Fibroblast of lung (primary cell): ENCODE measurements around the gene ENTPD6. TPM values are rescaled to one million over a fixed set of nuclear protein-coding genes. Genes with fewer than 3 reads are reported as not detected.
"Not testable (repeated sequence)": the region's sequence is repeated elsewhere in the genome, so short reads cannot be mapped to it uniquely, and the experiment has no call there.

Source experiments
- DNase-seq, 2 donors: peaks; one replicate each; pipeline versions ENCODE4 v3.0.0 to v3.0.0-alpha.2; 2010; ENCODE audit warnings: low read depth in 2 of 2
- H2AFZ ChIP-seq: 2 replicates; pipeline ENCODE4 v1.5.1; 2012; ENCODE audit warnings: low read length, control low read depth, inconsistent platforms
- H3K27ac ChIP-seq: 2 replicates; pipeline ENCODE4 v1.5.1; 2011; ENCODE audit warnings: low read length, control low read depth; ENCODE audit not compliant: insufficient read depth
- H3K27me3 ChIP-seq: 2 replicates; pipeline ENCODE4 v1.5.1; 2011; ENCODE audit warnings: mild to moderate bottlenecking, low read length; ENCODE audit not compliant: control insufficient read depth, insufficient read depth
- H3K36me3 ChIP-seq: 2 replicates; pipeline ENCODE4 v1.5.1; 2011; ENCODE audit warnings: low read length; ENCODE audit not compliant: control insufficient read depth, insufficient read depth
- H3K4me1 ChIP-seq: 2 replicates; pipeline ENCODE4 v1.5.1; 2011; ENCODE audit warnings: low read length; ENCODE audit not compliant: control insufficient read depth, insufficient read depth; ENCODE audit errors: extremely low read depth
- H3K4me2 ChIP-seq: 2 replicates; pipeline ENCODE4 v1.5.1; 2011; ENCODE audit warnings: low read length, control low read depth; ENCODE audit not compliant: insufficient read depth; ENCODE audit errors: extremely low read depth
- H3K4me3 ChIP-seq, 4 experiments: fragments of 200-600 bp in 1 of 4; sonication (generic) in 1 of 4; replicated peaks in 1 of 4; 2 replicates each; pipeline ENCODE4 v1.5.1; 2011 to 2016; ENCODE audit warnings: low read length in 4 of 4, low read depth in 3 of 4, mild to moderate bottlenecking in 3 of 4, control low read depth in 2 of 4, inconsistent platforms in 1 of 4, mixed read lengths in 1 of 4; ENCODE audit not compliant: insufficient read depth in 1 of 4; ENCODE audit errors: control extremely low read depth in 1 of 4
- H3K79me2 ChIP-seq: 2 replicates; pipeline ENCODE4 v1.5.1; 2012; ENCODE audit warnings: mild to moderate bottlenecking, low read length, inconsistent platforms; ENCODE audit not compliant: control insufficient read depth, insufficient read depth
- H3K9ac ChIP-seq: 2 replicates; pipeline ENCODE4 v1.5.1; 2011; ENCODE audit warnings: mild to moderate bottlenecking, low read length, control low read depth; ENCODE audit not compliant: insufficient read depth
- H3K9me3 ChIP-seq: 2 replicates; pipeline ENCODE4 v1.5.1; 2012; ENCODE audit warnings: low read depth, low read length; ENCODE audit not compliant: control insufficient read depth, insufficient read depth
- H4K20me1 ChIP-seq: 2 replicates; pipeline ENCODE4 v1.5.1; 2011; ENCODE audit warnings: low read length; ENCODE audit not compliant: control insufficient read depth, insufficient read depth; ENCODE audit errors: extremely low read depth
- CTCF ChIP-seq, 2 donors: IDR thresholded peaks in 1 of 2; conservative IDR thresholded peaks in 1 of 2; 1 replicate in 1 of 2; 2 replicates in 1 of 2; pipeline ENCODE4 v1.5.1; 2011 to 2012; ENCODE audit warnings: low read length in 2 of 2, control low read depth in 1 of 2, inconsistent platforms in 1 of 2, low read depth in 1 of 2, mild to moderate bottlenecking in 1 of 2
- EZH2 ChIP-seq: IDR thresholded peaks from 2 replicates; pipeline ENCODE4 v1.5.1; 2012; ENCODE audit warnings: low read length, control low read depth, mild to moderate bottlenecking; ENCODE audit errors: missing control alignments
- polyA plus RNA-seq, 2 donors: library from polyadenylated mRNA; depleted of rRNA in 1 of 2; stranded (reverse) in 1 of 2; unstranded in 1 of 2; fragments of >200 nt; gene quantifications; 2 replicates each; pipeline ENCODE4 v1.2.1, GENCODE V29; 2011 to 2012; ENCODE audit warnings: missing spikeins in 1 of 2
- total RNA-seq: library from RNA; depleted of rRNA; stranded (reverse); fragments of >200 nt; gene quantifications from 2 replicates; pipeline ENCODE4 v1.2.1, GENCODE V29; 2014

ENTPD6 gene
- total and polyA plus RNA-seq, 2 donors (not counting 1 experiment from before 2014, with no cell fraction given) = 45.7 to 56.5 TPM

- H3K27ac ChIP-seq = no peak overlapping the region
- H3K9ac ChIP-seq = no peak overlapping the region
- no peaks in the 10 kb centered on the region for H4K20me1 ChIP-seq
- TF ChIP-seq CTCF (conservative IDR thresholded peaks at IDR 0.05 in 1 of 2, IDR thresholded peaks at IDR 0.05 in 1 of 2; ENCODE audit: low read depth in 1 of 2, low read length in 2 of 2) = no peak
- TF ChIP-seq EZH2 = no peak
- H3K27me3 ChIP-seq = no peaks in the 10 kb centered on the region
- no peak overlapping the region for H2AFZ ChIP-seq
- H3K9me3 ChIP-seq = no peaks in the 10 kb centered on the region
- H3K36me3 ChIP-seq = peaks cover 6% of the 10 kb centered on the region
- no peak overlapping the region for H3K4me2 ChIP-seq
- peaks cover 16% of the 10 kb centered on the region for H3K4me1 ChIP-seq
- no peaks in the 10 kb centered on the region for H3K79me2 ChIP-seq
- DNase-seq = no peak
- no peak overlapping the region for H3K4me3 ChIP-seq
These were observed 34.8 kb downstream of the ENTPD6 start for GRCh38 chr20:25230166-25230831.

GRCh38 chr20:25233016-25233772 lies 37.7 kb downstream of the ENTPD6 start:
- no peak overlapping the region for H2AFZ ChIP-seq
- no peak overlapping the region for H3K9ac ChIP-seq

GRCh38 chr20:25234009-25234849 lies 38.7 kb downstream of the ENTPD6 start:
- not testable (repeated sequence) for H3K27me3 ChIP-seq, H3K27ac ChIP-seq, H3K4me2 ChIP-seq, H3K4me3 ChIP-seq, H4K20me1 ChIP-seq, DNase-seq, H3K9me3 ChIP-seq, H3K79me2 ChIP-seq, H3K9ac ChIP-seq, H2AFZ ChIP-seq, H3K36me3 ChIP-seq
- peaks cover 29% of the 10 kb centered on the region for H3K4me1 ChIP-seq

More at GRCh38 chr20:25233016-25233772, 37.7 kb downstream of the ENTPD6 start:
- no peaks in the 10 kb centered on the region for H4K20me1 ChIP-seq
- TF ChIP-seq CTCF (conservative IDR thresholded peaks at IDR 0.05 in 1 of 2, IDR thresholded peaks at IDR 0.05 in 1 of 2; ENCODE audit: low read depth in 1 of 2, low read length in 2 of 2) = no peak
- TF ChIP-seq EZH2 = no peak
- no peaks in the 10 kb centered on the region for H3K79me2 ChIP-seq
- H3K27me3 ChIP-seq = no peaks in the 10 kb centered on the region
- no peak overlapping the region for H3K27ac ChIP-seq
- H3K4me3 ChIP-seq = no peak overlapping the region
- H3K36me3 ChIP-seq = no peaks in the 10 kb centered on the region
- no peaks in the 10 kb centered on the region for H3K9me3 ChIP-seq
- peak; percentile 88 for DNase-seq
- H3K4me2 ChIP-seq = peak overlapping the region; percentile 41
- H3K4me1 ChIP-seq = peaks cover 21% of the 10 kb centered on the region
